Thyroid gland (tissue), 4 donors: ENCODE measurements around the gene HOXD10. TPM values are rescaled to one million over a fixed set of nuclear protein-coding genes. Genes with fewer than 3 reads are reported as not detected.

ENCODE experiments used
- DNase-seq, 2 donors: peaks; one replicate each; pipeline ENCODE4 v3.0.0-alpha.2; 2019
- H3K27ac ChIP-seq, 3 donors: fragments of 200-600 bp; sonication (generic); 1 replicate in 2 of 3; 2 replicates in 1 of 3; pipeline ENCODE4 v1.5.1; 2016 to 2019; ENCODE audit warnings: mild to moderate bottlenecking in 1 of 3, moderate library complexity in 1 of 3
- H3K27me3 ChIP-seq: fragments of 200-600 bp; sonication (generic); one replicate; pipeline ENCODE4 v1.5.1; 2019
- H3K36me3 ChIP-seq, 2 donors: fragments of 200-600 bp; sonication (generic); one replicate each; pipeline ENCODE4 v1.5.1; 2016 to 2019
- H3K4me1 ChIP-seq, 2 donors: fragments of 200-600 bp; sonication (generic); one replicate each; pipeline ENCODE4 v1.5.1; 2017 to 2019
- H3K4me3 ChIP-seq, 3 donors: fragments of 200-600 bp; sonication (generic); replicated peaks in 1 of 3; 1 replicate in 2 of 3; 2 replicates in 1 of 3; pipeline ENCODE4 v1.5.1; 2016; ENCODE audit warnings: mild to moderate bottlenecking in 1 of 3
- H3K9me3 ChIP-seq: fragments of 200-600 bp; sonication (generic); one replicate; pipeline ENCODE4 v1.5.1; 2017
- POLR2A ChIP-seq, 2 donors: fragments of 450-650 bp; IDR thresholded peaks; one replicate each; pipeline ENCODE4 v1.6.1; 2017; ENCODE audit warnings: antibody characterized with exemption in 2 of 2, mild to moderate bottlenecking in 2 of 2, moderate library complexity in 1 of 2
- WGBS, 2 donors: methylation state at CpG; one replicate each; pipeline ENCODE4 v1.1.5; 2017; 5-methylcytosine and 5-hydroxymethylcytosine counted together
- intact Hi-C: fragments of 100-400 bp; cut with DNase I; formaldehyde crosslinking; loops from one replicate; pipeline ENCODE4 v1.15.1; 2023
- total RNA-seq, 4 donors: library from RNA; depleted of rRNA; stranded (reverse); fragments of >200 nt; gene quantifications; one replicate each; pipeline ENCODE4 v1.2.3, GENCODE V29; 2016
- TF ChIP-seq, protein P1 (sequence below), 6 experiments: fragments of 200-600 bp in 3 of 6; fragments of 450-650 bp in 3 of 6; sonication (generic) in 3 of 6; IDR thresholded peaks; one replicate each; pipeline ENCODE4 v1.5.1; 2016 to 2019; ENCODE audit warnings: antibody characterized with exemption in 6 of 6, mild to moderate bottlenecking in 2 of 6, inconsistent platforms in 1 of 6, moderate library complexity in 1 of 6

Gene HOXD10
- total RNA-seq, 4 donors from 2014 or later: 0.33 to 0.54 TPM; not detected in 2

DNA sequence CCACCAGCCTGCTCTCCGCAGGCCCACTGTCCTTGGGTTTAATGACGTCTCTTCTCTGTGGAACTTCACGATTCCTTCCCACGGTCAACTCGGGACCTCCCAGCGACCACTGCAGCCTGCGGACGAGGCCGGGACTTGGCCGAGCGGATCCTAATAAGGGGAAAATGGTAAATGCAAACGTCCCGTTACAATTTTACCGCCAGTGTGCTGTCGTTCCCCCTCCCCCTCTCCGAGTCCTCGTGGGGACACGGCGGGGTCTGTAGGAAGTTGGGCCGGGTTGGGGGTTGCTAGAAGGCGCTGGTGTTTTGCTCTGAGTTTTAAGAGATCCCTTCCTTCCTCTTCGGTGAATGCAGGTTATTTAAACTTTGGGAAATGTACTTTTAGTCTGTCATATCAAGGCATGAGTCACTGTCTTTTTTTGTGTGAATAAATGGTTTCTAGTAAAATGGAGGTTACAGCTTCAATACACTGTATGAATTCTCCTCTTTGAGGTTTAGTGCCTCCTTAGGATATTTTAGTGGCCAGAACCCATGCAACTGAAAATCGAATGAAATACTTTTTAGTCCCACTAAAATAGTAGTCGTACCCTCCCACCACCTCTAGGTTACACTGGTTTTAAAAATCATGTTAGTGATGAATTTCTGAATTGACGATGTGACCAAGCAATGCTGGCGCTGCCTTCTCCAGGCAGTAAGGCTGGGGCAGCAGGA, 7.2 kb upstream of the HOXD10 start:
- H3K4me3 ChIP-seq: no peak overlapping the region
- H3K36me3 ChIP-seq: no peaks in the 10 kb centered on the region
- H3K4me1 ChIP-seq: peaks cover 7 to 31% of the 10 kb centered on the region in 2 donors
- TF ChIP-seq POLR2A (IDR thresholded peaks at IDR 0.05): no peak
- TF ChIP-seq, protein P1, sequence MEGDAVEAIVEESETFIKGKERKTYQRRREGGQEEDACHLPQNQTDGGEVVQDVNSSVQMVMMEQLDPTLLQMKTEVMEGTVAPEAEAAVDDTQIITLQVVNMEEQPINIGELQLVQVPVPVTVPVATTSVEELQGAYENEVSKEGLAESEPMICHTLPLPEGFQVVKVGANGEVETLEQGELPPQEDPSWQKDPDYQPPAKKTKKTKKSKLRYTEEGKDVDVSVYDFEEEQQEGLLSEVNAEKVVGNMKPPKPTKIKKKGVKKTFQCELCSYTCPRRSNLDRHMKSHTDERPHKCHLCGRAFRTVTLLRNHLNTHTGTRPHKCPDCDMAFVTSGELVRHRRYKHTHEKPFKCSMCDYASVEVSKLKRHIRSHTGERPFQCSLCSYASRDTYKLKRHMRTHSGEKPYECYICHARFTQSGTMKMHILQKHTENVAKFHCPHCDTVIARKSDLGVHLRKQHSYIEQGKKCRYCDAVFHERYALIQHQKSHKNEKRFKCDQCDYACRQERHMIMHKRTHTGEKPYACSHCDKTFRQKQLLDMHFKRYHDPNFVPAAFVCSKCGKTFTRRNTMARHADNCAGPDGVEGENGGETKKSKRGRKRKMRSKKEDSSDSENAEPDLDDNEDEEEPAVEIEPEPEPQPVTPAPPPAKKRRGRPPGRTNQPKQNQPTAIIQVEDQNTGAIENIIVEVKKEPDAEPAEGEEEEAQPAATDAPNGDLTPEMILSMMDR (IDR thresholded peaks at IDR 0.05): no peak
- DNase-seq: no peak
- peaks cover 74% of the 10 kb centered on the region for H3K27me3 ChIP-seq
- H3K9me3 ChIP-seq: no peaks in the 10 kb centered on the region
- intact Hi-C loops: no loop called here
- no peak overlapping the region for H3K27ac ChIP-seq
- WGBS, 2 donors: 12 to 13% methylated on average over 26 of the region's 26 CpGs

GRCh38 chr2:176109946-176110345, 6.6 kb upstream of the HOXD10 start:
- WGBS, 2 donors: 14 to 21% methylated on average over 4 of the region's 4 CpGs
- intact Hi-C loops: no loop called here
- Histone ChIP-seq H3K9me3 (no peaks in the 10 kb centered on the region), H3K27ac (no peak overlapping the region), H3K4me3 (no peak overlapping the region), H3K27me3 (peaks cover 73% of the 10 kb centered on the region), H3K4me1 (peaks cover 1 to 26% of the 10 kb centered on the region in 2 donors), H3K36me3 (no peaks in the 10 kb centered on the region)
- TF ChIP-seq, protein P1 (IDR thresholded peaks at IDR 0.05): no peak
- TF ChIP-seq POLR2A (IDR thresholded peaks at IDR 0.05): no peak
- DNase-seq: no peak

DNA sequence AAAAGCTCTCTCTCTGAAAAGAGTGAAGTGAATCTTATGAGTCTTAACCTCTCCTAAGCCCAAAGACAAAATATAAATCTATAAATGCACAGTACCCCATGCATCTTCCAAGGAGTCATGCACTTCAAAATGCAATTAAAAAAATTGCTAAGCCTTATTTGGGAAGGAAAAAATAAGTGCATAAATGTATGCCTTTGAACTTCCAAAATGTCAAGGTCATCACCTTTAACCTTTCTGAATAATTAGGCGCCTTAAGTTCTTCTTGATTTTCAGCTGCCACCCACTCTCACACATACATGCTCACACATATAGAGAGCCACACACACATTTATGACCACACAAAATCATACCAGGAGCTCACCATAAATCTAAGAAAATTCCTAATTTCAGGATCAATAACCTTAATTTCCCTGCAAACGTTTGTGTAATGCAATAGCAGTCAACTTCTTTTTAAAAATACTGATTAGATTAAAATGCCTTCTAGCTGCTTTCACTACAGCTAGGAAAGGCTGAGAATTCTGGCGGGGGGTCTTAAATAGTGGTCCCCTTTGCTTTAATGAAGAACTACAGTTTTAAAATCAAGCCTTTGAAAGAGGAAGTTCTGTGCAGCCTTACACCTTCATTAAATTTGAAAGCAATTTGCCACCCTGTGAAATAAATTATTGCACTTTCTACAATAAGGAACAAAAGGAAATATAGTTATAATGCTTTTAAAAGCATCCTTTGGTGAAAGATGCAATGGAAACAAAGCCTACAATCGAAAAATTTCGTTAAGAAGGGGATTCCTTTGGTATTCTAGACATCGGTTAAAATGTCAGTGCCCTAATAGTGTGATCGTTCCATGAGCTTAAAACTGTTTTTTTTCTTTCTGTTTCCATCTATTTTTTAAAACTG, 5.9 kb upstream of the HOXD10 start:
- WGBS, 2 donors: 20 to 21% methylated on average over 7 of the region's 7 CpGs
- no peak for DNase-seq

DNA sequence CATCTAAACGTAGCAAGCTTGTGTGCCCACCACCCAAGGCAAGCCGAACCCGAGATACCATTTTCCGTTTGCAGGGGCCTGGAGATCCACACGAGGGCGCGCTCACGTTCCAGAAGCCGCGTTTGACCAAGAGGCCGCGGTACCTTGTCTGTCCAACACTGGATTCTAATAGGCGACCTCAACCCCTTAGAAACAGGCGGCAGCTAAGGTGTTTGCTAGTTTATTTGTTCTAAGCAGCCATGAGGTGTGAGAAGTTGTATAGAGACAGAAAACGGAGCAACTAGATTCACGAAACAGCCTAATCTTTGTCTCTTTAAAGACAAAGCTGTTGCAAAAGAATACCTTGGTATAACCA, 5.3 kb upstream of the HOXD10 start:
- peak; percentile 38 to 44 for DNase-seq
- no peaks in the 10 kb centered on the region for H3K9me3 ChIP-seq
- H3K4me3 ChIP-seq: no peak overlapping the region
- H3K36me3 ChIP-seq: no peaks in the 10 kb centered on the region
- no peak overlapping the region for H3K27ac ChIP-seq
- WGBS, 2 donors: 4 to 5% methylated on average over 16 of the region's 16 CpGs
- TF ChIP-seq, protein P1 (IDR thresholded peaks at IDR 0.05): peak in 2 of 6 experiments; percentile 27 to 56
- TF ChIP-seq POLR2A (IDR thresholded peaks at IDR 0.05): no peak
- H3K4me1 ChIP-seq: peaks cover 0 to 26% of the 10 kb centered on the region in 2 donors
- H3K27me3 ChIP-seq: peaks cover 67% of the 10 kb centered on the region
- intact Hi-C loops: no loop called here

More for the DNA sequence above, 5.9 kb upstream of the HOXD10 start:
- Histone ChIP-seq H3K9me3 (no peaks in the 10 kb centered on the region), H3K27me3 (peaks cover 67% of the 10 kb centered on the region), H3K36me3 (no peaks in the 10 kb centered on the region), H3K4me1 (peaks cover 0 to 26% of the 10 kb centered on the region in 2 donors), H3K4me3 (no peak overlapping the region), H3K27ac (no peak overlapping the region)
- intact Hi-C loops: no loop called here
- TF ChIP-seq POLR2A (IDR thresholded peaks at IDR 0.05): no peak

- H3K4me1 ChIP-seq: peaks cover 0 to 19% of the 10 kb centered on the region in 2 donors
- H3K9me3 ChIP-seq: no peaks in the 10 kb centered on the region
- no peak for DNase-seq
- WGBS, 2 donors: 3 to 10% methylated on average over 29 of the region's 29 CpGs
- H3K4me3 ChIP-seq: no peak overlapping the region
- intact Hi-C loops: no loop called here
- H3K36me3 ChIP-seq: no peaks in the 10 kb centered on the region
- no peak overlapping the region for H3K27ac ChIP-seq
- TF ChIP-seq, protein P1 (IDR thresholded peaks at IDR 0.05): no peak
- no peak for TF ChIP-seq POLR2A (IDR thresholded peaks at IDR 0.05)
- H3K27me3 ChIP-seq: peaks cover 67% of the 10 kb centered on the region
These were observed 4.7 kb upstream of the HOXD10 start for GRCh38 chr2:176111846-176112374.
